GM12891 (cell line): ENCODE measurements around the gene KLHL4.

Experiments
- PAX5 ChIP-seq: IDR thresholded peaks from 2 replicates; pipeline ENCODE4 v1.6.1; 2011; ENCODE audit warnings: low read length, moderate library complexity, mild to moderate bottlenecking; ENCODE audit not compliant: insufficient read depth, severe bottlenecking
- POLR2A ChIP-seq: IDR thresholded peaks from 2 replicates; pipeline ENCODE4 v1.6.1; 2011; ENCODE audit warnings: low read depth, low read length, control low read depth
- POLR2AphosphoS5 ChIP-seq: IDR thresholded peaks from 2 replicates; pipeline ENCODE4 v1.6.1; 2011; ENCODE audit warnings: low read depth, low read length, control low read depth
- SPI1 ChIP-seq: IDR thresholded peaks from 2 replicates; pipeline ENCODE4 v1.6.1; 2011; ENCODE audit warnings: low read depth, low read length, control low read depth
- TAF1 ChIP-seq: IDR thresholded peaks from 2 replicates; pipeline ENCODE4 v1.6.1; 2011; ENCODE audit warnings: low read depth, low read length, control low read depth

DNA sequence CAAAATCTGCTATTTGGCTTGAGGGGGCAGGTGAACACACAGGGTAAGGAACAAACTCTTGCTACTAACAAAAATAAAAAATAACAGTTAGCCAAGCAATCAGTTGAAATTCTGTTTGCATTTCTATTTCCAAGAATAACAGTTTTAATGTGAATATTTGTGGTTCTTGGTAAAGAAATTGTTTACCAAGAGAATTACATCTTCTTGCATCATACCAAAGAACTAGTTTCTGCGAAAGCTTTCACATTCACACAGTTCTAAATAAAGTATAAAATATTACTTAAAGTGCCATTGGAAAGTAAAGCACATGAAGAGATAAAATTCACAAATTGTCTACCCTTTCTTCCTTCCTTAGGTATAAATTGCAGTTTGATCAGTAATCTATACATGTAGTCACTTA lies 54.4 kb downstream of the KLHL4 start:
- TF ChIP-seq SPI1 (no peak), POLR2A (no peak), POLR2AphosphoS5 (no peak), PAX5 (no peak), TAF1 (no peak)
